Activated T-cell treated with anti-CD3 and anti-CD28 coated beads, Interleukin-2, amount 50 U/mL, for 48 hours (primary cell): ENCODE results near the gene SLC17A6.

Experiments used
- DNase-seq, 2 experiments: peaks; one replicate each; pipeline ENCODE4 v3.0.0-alpha.2; 2020

Gene SLC17A6

DNA sequence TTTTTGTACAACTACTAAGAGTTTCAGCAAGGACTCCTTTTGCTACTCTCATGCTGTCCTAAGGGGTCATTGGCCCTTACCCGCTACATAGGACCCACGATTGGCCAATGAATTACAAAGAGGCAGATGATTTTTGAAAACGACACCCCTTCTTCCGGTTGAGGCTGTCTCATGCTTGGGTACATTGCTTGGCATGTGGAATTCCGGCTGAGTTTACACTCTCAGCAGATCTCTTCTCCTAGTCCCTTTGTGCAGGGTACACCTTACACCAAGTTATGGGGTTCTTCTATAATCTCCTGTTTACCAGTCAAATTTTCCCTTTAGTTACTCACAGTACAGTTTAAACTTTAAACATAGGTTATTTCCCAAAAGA is 52.1 kb downstream of the SLC17A6 start:
- no peak for DNase-seq

DNA sequence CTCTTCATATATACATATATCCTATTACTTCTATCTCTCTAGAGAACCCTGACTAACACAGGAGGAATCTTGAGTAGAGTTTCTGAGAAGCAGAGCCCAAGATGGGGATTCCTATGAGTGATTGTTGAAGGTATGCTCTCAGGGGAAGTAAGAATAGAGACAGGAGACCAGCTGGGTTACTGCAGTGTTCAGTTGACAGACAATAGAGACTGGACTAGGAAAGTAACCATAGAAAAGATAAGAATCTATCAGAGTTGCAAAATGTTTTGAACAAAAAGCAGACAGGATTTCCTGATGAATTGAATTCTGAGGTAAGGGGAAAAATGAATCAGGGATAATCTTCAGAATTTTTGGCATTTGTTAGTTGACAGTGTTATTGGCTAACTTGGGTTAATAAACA is 54.4 kb downstream of the SLC17A6 start:
- DNase-seq: no peak

DNA sequence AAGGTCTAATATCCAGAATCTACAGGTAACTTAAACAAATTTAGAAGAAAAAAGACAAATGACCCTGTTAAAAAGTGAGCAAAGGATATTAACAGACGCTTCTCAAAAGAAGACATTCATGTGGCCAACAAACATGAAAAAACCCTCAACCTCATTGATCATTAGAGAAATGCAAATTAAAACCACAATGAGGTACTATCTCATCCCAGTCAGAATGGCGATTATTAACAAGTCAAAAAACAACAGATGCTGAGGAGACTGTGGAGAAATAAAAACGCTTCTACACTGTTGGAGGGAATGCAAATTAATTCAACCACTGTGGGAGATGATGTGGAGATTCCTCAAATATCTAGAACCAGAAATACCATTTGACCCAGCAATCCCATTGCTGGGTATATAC is 67.2 kb downstream of the SLC17A6 start:
- no peak for DNase-seq

DNA sequence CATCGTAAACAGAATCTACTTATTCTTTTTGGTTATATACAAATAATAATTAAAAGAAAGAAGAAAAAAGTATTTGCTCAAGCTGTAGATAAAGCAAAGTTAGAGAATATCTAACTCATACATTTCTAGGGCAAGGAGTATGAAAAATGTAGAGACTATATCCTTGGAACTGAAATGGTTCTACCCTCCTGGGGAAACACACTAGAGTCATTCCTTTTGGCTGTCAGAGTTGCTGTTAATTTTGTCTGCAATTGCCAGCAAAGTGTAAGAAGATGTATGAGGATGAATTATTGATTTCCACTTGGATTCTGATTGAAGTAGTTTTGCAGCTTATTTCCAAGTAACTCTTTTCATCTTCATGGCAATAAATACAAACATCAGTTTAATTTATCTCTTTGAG is 69.1 kb downstream of the SLC17A6 start:
- no peak for DNase-seq

DNA sequence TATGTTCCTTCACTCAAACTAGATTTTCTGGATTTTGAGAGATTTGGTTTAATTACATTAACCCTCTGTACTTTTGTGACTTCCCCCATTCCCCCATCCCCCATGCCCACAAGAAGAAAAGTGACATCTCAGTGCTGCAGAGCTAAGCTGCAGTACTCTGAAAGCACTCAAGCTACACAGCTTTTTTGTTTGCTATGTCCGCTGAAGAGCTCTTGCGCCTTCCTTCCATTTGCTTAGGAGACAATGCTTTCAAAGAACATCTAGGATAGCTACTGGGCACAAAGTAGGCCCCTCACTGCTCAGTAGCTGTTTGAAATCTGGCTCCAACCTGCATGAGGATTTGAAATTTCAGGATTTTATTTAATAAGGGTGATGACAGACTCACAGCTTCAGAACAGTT is 69.7 kb downstream of the SLC17A6 start:
- no peak for DNase-seq

DNA sequence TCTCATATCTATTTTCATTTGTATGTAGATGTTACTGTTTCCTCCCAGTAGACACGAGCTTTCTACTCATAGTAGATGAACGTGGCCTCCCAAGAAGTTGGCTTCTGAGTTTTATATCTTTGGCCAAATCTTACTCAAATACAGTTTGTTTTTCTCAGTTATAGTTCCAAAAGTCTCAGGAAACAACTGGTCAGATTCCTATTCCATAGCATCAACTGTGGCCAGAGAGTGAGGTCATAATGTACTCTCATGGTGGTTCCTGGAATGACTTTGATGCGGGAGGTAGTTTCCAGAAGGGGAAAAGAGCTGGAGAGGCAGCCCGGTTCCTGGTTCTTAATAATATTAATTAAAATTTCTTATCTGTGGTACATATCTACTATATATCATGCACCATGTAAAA is 77.3 kb downstream of the SLC17A6 start:
- no peak for DNase-seq

DNA sequence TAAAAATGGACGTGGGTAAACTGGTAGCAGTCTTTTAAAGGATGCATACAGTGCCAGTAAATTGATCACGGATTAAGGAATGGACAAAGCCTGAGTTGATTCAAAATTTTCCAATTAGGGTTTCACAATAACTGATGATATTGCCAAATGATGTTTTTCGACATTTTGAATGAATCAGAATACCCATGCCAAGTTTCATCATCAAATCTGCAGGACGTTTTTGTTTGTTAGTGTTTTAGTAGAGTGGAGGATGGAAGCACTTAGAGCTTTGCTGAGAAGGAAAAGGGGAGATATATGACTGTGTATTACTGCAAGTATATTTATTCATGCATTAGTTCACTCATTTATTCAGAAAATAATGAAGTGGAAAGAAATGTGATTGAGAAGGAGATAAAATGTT is 78.3 kb downstream of the SLC17A6 start:
- DNase-seq: no peak

DNA sequence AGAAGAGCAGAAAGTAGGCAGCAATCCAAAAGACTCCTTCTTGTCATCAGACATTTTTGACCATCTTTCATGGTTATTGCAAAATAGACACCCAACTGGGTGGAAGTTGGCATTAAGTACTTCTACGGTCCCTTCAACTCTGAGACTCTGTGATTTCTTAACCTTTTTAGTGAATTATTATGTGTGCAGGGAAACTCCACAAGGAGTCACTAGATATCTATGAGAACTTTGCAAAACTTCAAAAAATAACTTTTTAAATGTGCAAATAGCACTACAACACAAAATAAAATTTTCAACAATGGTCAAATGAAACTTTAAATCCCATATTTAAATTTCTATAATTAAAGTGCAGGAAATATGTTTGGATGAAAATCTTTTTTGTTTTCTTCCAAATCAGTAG is 88.7 kb downstream of the SLC17A6 start:
- DNase-seq: no peak
